H1 (cell line): Measurements from ENCODE around the gene INTS7. TPM values are rescaled to one million over a fixed set of nuclear protein-coding genes. Genes with fewer than 3 reads are reported as not detected.

Experiments used
- CHD7 ChIP-seq: fragments of 300-600 bp; sonication (generic); IDR thresholded peaks from 2 replicates; pipeline ENCODE4 v1.7.1; 2012; ENCODE audit warnings: low read length, moderate library complexity, mild to moderate bottlenecking, inconsistent platforms; ENCODE audit not compliant: insufficient replicate concordance
- polyA plus RNA-seq, 7 experiments: library from polyadenylated mRNA; depleted of rRNA in 3 of 7; stranded (reverse) in 5 of 7; unstranded in 2 of 7; fragments of >200 nt in 5 of 7; fragments of 200-250 nt in 2 of 7; gene quantifications; 1 replicate in 5 of 7; 2 replicates in 1 of 7; 4 replicates in 1 of 7; pipeline versions ENCODE4 v1.2.1 to v1.2.3, GENCODE V29; 2011 to 2013; ENCODE audit warnings: missing spikeins in 2 of 7, mixed read lengths in 2 of 7
- total RNA-seq: library from RNA; stranded (reverse); fragmentation: NEBNext Ultra II Directional; extraction: Animal tissue kit (Norgen Biotek cat#: 25700); gene quantifications from 2 replicates; pipeline ENCODE4 v1.2.1, GENCODE V29; 2021

Gene INTS7
- total and polyA plus RNA-seq, 2 of the 8 experiments (the other 6 are each of a cell fraction or from before 2014, with no cell fraction given): 15.2 to 22.4 TPM

- TF ChIP-seq CHD7: no peak
Observed at GRCh38 chr1:212039622-212040021, 4.3 kb upstream of the INTS7 start (continued).
